Caco-2 (cell line): ENCODE results near the gene RPL22. TPM values are rescaled to one million over a fixed set of nuclear protein-coding genes. Genes with fewer than 3 reads are reported as not detected.

ENCODE experiments used
- BruUV-seq: library from RNA; stranded (reverse); fragments of 400-500 nt; replicated peaks from 2 replicates; lab custom pipeline; 2021; lab: Mats Ljungman, UMichigan
- CTCF ChIA-PET: fragments of 300-600 bp; sonication (Branson Sonifier 250); formaldehyde crosslinking; loops from one replicate; lab custom pipeline; 2022; ENCODE audit warnings: antibody characterized with exemption; lab: Charles Lee
- POLR2A ChIA-PET: fragments of 300-600 bp; sonication (Branson Sonifier 250); formaldehyde crosslinking; loops from one replicate; lab custom pipeline; 2022; ENCODE audit warnings: antibody characterized with exemption; lab: Charles Lee
- DNase-seq, 2 experiments: peaks; one replicate each; pipeline versions ENCODE4 v3.0.0 to v3.0.0-alpha.2; 2020 to 2022
- H3K27me3 ChIP-seq: replicated peaks from 2 replicates; pipeline ENCODE4 v1.6.0; 2011; ENCODE audit warnings: low read length; ENCODE audit not compliant: control insufficient read depth, insufficient read depth
- H3K36me3 ChIP-seq: 2 replicates; pipeline ENCODE4 v1.5.1; 2011; ENCODE audit warnings: low read length; ENCODE audit not compliant: control insufficient read depth, insufficient read depth
- H3K4me1 ChIP-seq: fragments of 250-450 bp; sonication (Bioruptor Pico); 2 replicates; pipeline ENCODE4 v1.5.1; 2020; ENCODE audit warnings: mild to moderate bottlenecking
- H3K4me3 ChIP-seq: 2 replicates; pipeline ENCODE4 v1.5.1; 2011; ENCODE audit warnings: low read depth, mild to moderate bottlenecking, control low read depth, low read length
- H3K9me3 ChIP-seq: fragments of 250-450 bp; sonication (Bioruptor Pico); 2 replicates; pipeline ENCODE4 v1.5.1; 2020; ENCODE audit warnings: mild to moderate bottlenecking, moderate library complexity
- H3K27ac Mint-ChIP-seq: one replicate; pipeline ENCODE4 v1.8.0; 2022; ENCODE audit warnings: mixed read lengths; ENCODE audit not compliant: unreplicated experiment
- H3K27me3 Mint-ChIP-seq: one replicate; pipeline ENCODE4 v1.8.0; 2022; ENCODE audit warnings: mixed read lengths; ENCODE audit not compliant: insufficient read depth, unreplicated experiment
- H3K36me3 Mint-ChIP-seq: one replicate; pipeline ENCODE4 v1.8.0; 2022; ENCODE audit warnings: mild to moderate bottlenecking, mixed read lengths; ENCODE audit not compliant: insufficient read depth, unreplicated experiment
- H3K4me1 Mint-ChIP-seq: one replicate; pipeline ENCODE4 v1.8.0; 2022; ENCODE audit warnings: low read depth, mixed read lengths; ENCODE audit not compliant: unreplicated experiment
- H3K4me3 Mint-ChIP-seq: one replicate; pipeline ENCODE4 v1.8.0; 2022; ENCODE audit warnings: mild to moderate bottlenecking, moderate library complexity, mixed read lengths; ENCODE audit not compliant: unreplicated experiment
- H3K9me3 Mint-ChIP-seq: one replicate; pipeline ENCODE4 v1.8.0; 2022; ENCODE audit warnings: mixed read lengths; ENCODE audit not compliant: unreplicated experiment
- intact Hi-C: fragments of 100-400 bp; cut with micrococcal nuclease; formaldehyde crosslinking; loops from one replicate; pipeline ENCODE4 v1.10.0; 2022; ENCODE audit not compliant: unreplicated experiment
- total RNA-seq: library from RNA; stranded (reverse); gene quantifications from 2 replicates; pipeline ENCODE4 v1.2.3, GENCODE V29; 2022
- TF ChIP-seq, protein P1 (sequence below), 2 experiments: fragments of 200-600 bp in 1 of 2; IDR thresholded peaks; 1 replicate in 1 of 2; 2 replicates in 1 of 2; pipeline versions ENCODE4 v1.5.1 to v1.8.0; 2011 to 2022; ENCODE audit warnings: antibody characterized with exemption in 1 of 2, control low read depth in 1 of 2, inconsistent platforms in 1 of 2, low read depth in 1 of 2, low read length in 1 of 2, mild to moderate bottlenecking in 1 of 2, moderate library complexity in 1 of 2; ENCODE audit not compliant: insufficient read depth in 1 of 2, severe bottlenecking in 1 of 2, unreplicated experiment in 1 of 2

The RPL22 gene
- total RNA-seq, 1 experiment from 2014 or later: 406 TPM

DNA sequence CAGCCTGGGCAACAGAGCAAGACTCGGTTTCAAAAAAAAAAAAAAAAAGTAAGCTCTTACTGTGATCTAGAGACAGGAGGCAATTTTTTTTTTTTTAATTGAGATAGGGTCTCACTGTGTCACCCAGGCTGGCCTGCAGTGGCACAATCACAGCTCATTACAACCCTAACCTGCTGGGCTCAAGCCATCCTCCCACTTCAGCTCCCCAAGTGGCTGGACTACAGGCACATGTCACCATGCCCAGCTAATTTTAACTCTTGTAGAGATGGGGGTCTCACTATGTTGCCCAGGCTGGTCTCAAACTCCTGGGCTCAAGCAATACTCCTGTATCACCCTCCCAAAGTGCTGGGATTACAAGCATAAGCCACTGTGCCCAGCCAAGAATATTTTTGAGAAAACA is 7.4 kb downstream of the RPL22 start:
- ChIA-PET CTCF (interaction anchor here (0.7 kb wide), 1 partner anchor 63 kb away, joined by 6 read pairs; no protein-coding TSS in a partner anchor), POLR2A (no interaction called here)
- Mint-ChIP-seq H3K27ac (no peak overlapping the region), H3K36me3 (peaks cover 91% of the 10 kb centered on the region), H3K27me3 (no peaks in the 10 kb centered on the region), H3K4me1 (no peaks in the 10 kb centered on the region), H3K4me3 (no peak overlapping the region), H3K9me3 (no peaks in the 10 kb centered on the region)
- Histone ChIP-seq H3K27me3 (no peaks in the 10 kb centered on the region), H3K36me3 (no peaks in the 10 kb centered on the region; the same call in 1 of the 2 replicates), H3K9me3 (no peaks in the 10 kb centered on the region), H3K4me3 (no peak overlapping the region), H3K4me1 (no peaks in the 10 kb centered on the region)
- intact Hi-C loops: no loop called here
- no TSS peak for BruUV-seq
- TF ChIP-seq, protein P1, sequence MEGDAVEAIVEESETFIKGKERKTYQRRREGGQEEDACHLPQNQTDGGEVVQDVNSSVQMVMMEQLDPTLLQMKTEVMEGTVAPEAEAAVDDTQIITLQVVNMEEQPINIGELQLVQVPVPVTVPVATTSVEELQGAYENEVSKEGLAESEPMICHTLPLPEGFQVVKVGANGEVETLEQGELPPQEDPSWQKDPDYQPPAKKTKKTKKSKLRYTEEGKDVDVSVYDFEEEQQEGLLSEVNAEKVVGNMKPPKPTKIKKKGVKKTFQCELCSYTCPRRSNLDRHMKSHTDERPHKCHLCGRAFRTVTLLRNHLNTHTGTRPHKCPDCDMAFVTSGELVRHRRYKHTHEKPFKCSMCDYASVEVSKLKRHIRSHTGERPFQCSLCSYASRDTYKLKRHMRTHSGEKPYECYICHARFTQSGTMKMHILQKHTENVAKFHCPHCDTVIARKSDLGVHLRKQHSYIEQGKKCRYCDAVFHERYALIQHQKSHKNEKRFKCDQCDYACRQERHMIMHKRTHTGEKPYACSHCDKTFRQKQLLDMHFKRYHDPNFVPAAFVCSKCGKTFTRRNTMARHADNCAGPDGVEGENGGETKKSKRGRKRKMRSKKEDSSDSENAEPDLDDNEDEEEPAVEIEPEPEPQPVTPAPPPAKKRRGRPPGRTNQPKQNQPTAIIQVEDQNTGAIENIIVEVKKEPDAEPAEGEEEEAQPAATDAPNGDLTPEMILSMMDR (IDR thresholded peaks at IDR 0.05; ENCODE audit: insufficient read depth in 1 of 2, low read depth in 1 of 2, low read length in 1 of 2, severe bottlenecking in 1 of 2, unreplicated experiment in 1 of 2): no peak
- no peak for DNase-seq

DNA sequence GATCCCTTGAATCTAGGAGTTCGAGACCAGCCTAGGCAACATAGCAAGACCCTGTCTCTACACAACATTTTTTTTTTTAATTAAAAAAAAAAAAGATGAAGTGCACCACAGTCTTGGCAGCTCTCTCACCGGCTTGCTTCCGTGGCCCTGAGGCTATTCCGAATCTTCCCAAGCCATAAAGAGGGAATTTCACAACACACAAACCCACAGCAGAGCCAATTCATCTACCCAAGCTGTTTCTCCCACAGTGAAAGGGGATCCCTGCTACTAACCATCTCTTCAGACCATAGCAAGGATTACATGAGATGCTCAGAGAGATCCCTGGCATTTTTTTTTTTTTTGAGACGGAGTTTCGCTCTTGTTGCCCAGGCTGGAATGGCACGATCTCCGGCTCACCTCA is 10.9 kb downstream of the RPL22 start:
- DNase-seq: no peak
- no peaks in the 10 kb centered on the region for H3K4me1 Mint-ChIP-seq
- intact Hi-C loops: no loop called here
- H3K27ac Mint-ChIP-seq: no peak overlapping the region
- no peaks in the 10 kb centered on the region for H3K27me3 ChIP-seq
- H3K9me3 Mint-ChIP-seq: no peaks in the 10 kb centered on the region
- ChIA-PET CTCF (interaction anchor here (0.6 to 1.0 kb wide), 2 partner anchors 10 to 57 kb away, joined by 3 read pairs; no protein-coding TSS in a partner anchor), POLR2A (no interaction called here)
- no peak overlapping the region for H3K4me3 Mint-ChIP-seq
- no peaks in the 10 kb centered on the region for H3K27me3 Mint-ChIP-seq
- no peaks in the 10 kb centered on the region for H3K36me3 ChIP-seq
- H3K9me3 ChIP-seq: no peaks in the 10 kb centered on the region
- no peak overlapping the region for H3K4me3 ChIP-seq
- no peaks in the 10 kb centered on the region for H3K4me1 ChIP-seq
- H3K36me3 Mint-ChIP-seq: peaks cover 95% of the 10 kb centered on the region
- no TSS peak for BruUV-seq
- TF ChIP-seq, protein P1 (IDR thresholded peaks at IDR 0.05; ENCODE audit: insufficient read depth in 1 of 2, low read depth in 1 of 2, low read length in 1 of 2, severe bottlenecking in 1 of 2, unreplicated experiment in 1 of 2): no peak

DNA sequence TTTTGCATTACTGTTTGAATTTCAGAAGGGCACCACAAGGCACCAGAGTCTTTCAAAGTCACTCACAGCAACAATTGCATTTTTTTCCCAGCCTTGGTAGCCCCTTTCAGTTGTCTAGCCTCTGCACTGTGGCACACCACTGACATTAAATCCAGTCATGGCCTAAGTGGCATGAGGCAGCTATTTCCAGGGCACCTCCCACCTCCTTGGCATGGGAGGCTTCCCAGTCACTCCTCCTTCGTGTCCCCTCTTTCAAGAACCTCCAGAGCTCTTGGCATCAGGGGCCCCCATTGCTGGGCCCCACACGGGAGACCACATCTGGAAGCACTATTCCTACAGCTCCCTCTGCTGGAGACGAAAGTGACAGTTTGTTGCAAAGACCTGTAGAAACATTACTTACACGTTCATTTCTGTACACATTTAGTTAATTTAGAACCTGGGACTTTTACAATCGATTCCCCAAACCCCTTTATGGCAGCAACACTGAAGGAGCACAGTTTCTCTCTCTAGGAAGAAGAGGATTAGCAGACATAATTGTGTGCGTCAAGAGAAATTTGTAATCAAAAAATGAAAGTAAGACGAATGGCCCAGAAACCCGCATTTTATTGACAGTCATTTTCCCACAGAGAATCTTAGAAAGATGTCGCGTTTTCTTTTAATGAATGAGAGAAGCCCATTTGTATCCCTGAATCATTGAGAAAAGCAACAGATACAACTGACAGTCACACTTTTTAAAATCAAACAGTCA is 13.6 kb downstream of the RPL22 start:
- Histone ChIP-seq H3K27me3 (no peaks in the 10 kb centered on the region), H3K9me3 (no peaks in the 10 kb centered on the region), H3K36me3 (no peaks in the 10 kb centered on the region), H3K4me1 (no peaks in the 10 kb centered on the region), H3K4me3 (no peak overlapping the region)
- no peak overlapping the region for H3K4me3 Mint-ChIP-seq
- POLR2A ChIA-PET: no interaction called here
- TF ChIP-seq, protein P1 (IDR thresholded peaks at IDR 0.05; ENCODE audit: insufficient read depth in 1 of 2, low read depth in 1 of 2, low read length in 1 of 2, severe bottlenecking in 1 of 2, unreplicated experiment in 1 of 2): peak; percentile 34 to 43
- H3K27ac Mint-ChIP-seq: no peak overlapping the region
- BruUV-seq: TSS peak; percentile 90
- intact Hi-C loops: no loop called here
- H3K9me3 Mint-ChIP-seq: no peaks in the 10 kb centered on the region
- peaks cover 90% of the 10 kb centered on the region for H3K36me3 Mint-ChIP-seq
- H3K4me1 Mint-ChIP-seq: no peaks in the 10 kb centered on the region
- CTCF ChIA-PET: interaction anchor here (1.1 kb wide), 1 partner anchor 19 kb away, joined by 3 read pairs; no protein-coding TSS in a partner anchor
- peak in 1 of 2 experiments; percentile 49 for DNase-seq
- no peaks in the 10 kb centered on the region for H3K27me3 Mint-ChIP-seq
